Uterus (tissue), 4 donors: Measurements from ENCODE around the gene PODN. TPM values are rescaled to one million over a fixed set of nuclear protein-coding genes. Genes with fewer than 3 reads are reported as not detected.

Experiments
- DNase-seq, 2 donors: peaks; one replicate each; pipeline ENCODE4 v3.0.0-alpha.2; 2019 to 2020
- H3K27ac ChIP-seq, 2 donors: fragments of 200-600 bp; sonication (generic); 1 replicate in 1 of 2; 2 replicates in 1 of 2; pipeline ENCODE4 v1.5.1; 2016 to 2018
- H3K27me3 ChIP-seq, 2 donors: fragments of 200-600 bp; sonication (generic); one replicate each; pipeline ENCODE4 v1.5.1; 2018 to 2019; ENCODE audit warnings: control low read depth in 1 of 2
- H3K36me3 ChIP-seq, 2 donors: fragments of 200-600 bp; sonication (generic); one replicate each; pipeline ENCODE4 v1.5.1; 2019; ENCODE audit warnings: control low read depth in 1 of 2
- H3K4me1 ChIP-seq, 2 donors: fragments of 200-600 bp; sonication (generic); one replicate each; pipeline ENCODE4 v1.5.1; 2018 to 2019; ENCODE audit warnings: control low read depth in 1 of 2
- H3K4me3 ChIP-seq, 2 donors: fragments of 200-600 bp; sonication (generic); 1 replicate in 1 of 2; 2 replicates in 1 of 2; pipeline ENCODE4 v1.5.1; 2018 to 2019; ENCODE audit warnings: mild to moderate bottlenecking in 1 of 2
- H3K9me3 ChIP-seq, 2 donors: fragments of 200-600 bp; sonication (generic); one replicate each; pipeline ENCODE4 v1.5.1; 2019; ENCODE audit warnings: control low read depth in 1 of 2
- POLR2A ChIP-seq, 2 donors: fragments of 450-650 bp; IDR thresholded peaks; one replicate each; pipeline ENCODE4 v1.6.1; 2016; ENCODE audit warnings: antibody characterized with exemption in 2 of 2, mild to moderate bottlenecking in 1 of 2, moderate library complexity in 1 of 2
- intact Hi-C: fragments of 100-400 bp; cut with DNase I; formaldehyde crosslinking; loops from one replicate; pipeline ENCODE4 v1.15.1; 2023; ENCODE audit warnings: low total_unique reads
- total RNA-seq, 4 donors: library from RNA; depleted of rRNA in 3 of 4; stranded (reverse); fragments of >200 nt in 3 of 4; gene quantifications; one replicate each; pipeline versions ENCODE4 v1.1.0 to v1.2.4, GENCODE V29; 2014 to 2023
- TF ChIP-seq, protein P1 (sequence below), 4 experiments: fragments of 200-600 bp in 2 of 4; fragments of 450-650 bp in 2 of 4; sonication (generic) in 2 of 4; IDR thresholded peaks; one replicate each; pipeline ENCODE4 v1.5.1; 2016 to 2019; ENCODE audit warnings: antibody characterized with exemption in 4 of 4, mild to moderate bottlenecking in 2 of 4, moderate library complexity in 1 of 4
- donor health status: DM: yes; HTN: yes; CAD: no.

Gene PODN
- total RNA-seq, 4 donors from 2014 or later, result 20.9 to 100 (median 71.8) TPM

DNA sequence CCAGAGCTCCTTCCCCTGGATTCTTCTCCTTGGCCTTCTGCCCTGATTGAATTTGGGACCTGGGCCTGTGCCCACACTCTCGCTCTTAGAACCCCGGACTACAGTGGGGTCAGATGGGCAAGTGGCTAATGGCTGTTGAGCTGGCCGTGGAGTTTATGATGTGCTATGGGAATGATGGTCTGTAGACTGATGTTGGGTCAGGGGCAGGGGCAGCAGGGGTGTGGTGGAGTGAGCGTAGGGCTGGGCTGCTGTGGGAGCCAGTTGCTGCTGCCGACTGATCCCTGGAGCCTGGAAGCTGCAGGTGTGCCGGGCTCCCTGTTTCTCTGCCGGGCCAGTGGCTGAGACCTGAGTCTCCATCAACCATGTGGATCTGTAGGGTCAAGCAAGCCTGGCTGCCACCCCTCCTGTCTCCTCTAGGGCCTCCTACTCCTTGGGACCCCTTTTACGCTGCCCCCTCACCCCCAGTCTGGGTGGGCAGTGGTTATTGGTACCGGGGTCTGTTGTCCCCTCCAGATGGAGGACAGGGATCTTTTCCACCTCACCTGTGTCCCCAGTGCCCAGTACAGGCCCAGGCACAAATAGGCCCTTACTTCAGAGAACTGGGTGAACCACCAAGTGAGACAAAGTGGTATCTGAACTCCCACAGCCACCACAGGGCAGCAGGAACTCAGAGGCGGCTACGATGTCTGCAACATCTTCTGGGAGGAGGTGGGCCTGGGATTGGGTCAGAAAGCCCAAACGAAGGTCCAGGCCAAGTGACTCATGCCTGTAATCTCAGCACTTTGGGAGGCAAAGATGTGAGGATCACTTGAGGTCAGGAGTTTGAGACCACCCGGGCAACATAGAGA is 5.1 kb downstream of the PODN start:
- Histone ChIP-seq H3K36me3 (no peaks in the 10 kb centered on the region), H3K9me3 (no peaks in the 10 kb centered on the region), H3K4me3 (no peak overlapping the region), H3K27me3 (no peaks in the 10 kb centered on the region), H3K27ac (peak overlapping the region in 1 of 2 donors; percentile 58), H3K4me1 (peaks cover 0 to 2% of the 10 kb centered on the region in 2 donors)
- no peak for TF ChIP-seq POLR2A (IDR thresholded peaks at IDR 0.05)
- TF ChIP-seq, protein P1, sequence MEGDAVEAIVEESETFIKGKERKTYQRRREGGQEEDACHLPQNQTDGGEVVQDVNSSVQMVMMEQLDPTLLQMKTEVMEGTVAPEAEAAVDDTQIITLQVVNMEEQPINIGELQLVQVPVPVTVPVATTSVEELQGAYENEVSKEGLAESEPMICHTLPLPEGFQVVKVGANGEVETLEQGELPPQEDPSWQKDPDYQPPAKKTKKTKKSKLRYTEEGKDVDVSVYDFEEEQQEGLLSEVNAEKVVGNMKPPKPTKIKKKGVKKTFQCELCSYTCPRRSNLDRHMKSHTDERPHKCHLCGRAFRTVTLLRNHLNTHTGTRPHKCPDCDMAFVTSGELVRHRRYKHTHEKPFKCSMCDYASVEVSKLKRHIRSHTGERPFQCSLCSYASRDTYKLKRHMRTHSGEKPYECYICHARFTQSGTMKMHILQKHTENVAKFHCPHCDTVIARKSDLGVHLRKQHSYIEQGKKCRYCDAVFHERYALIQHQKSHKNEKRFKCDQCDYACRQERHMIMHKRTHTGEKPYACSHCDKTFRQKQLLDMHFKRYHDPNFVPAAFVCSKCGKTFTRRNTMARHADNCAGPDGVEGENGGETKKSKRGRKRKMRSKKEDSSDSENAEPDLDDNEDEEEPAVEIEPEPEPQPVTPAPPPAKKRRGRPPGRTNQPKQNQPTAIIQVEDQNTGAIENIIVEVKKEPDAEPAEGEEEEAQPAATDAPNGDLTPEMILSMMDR (IDR thresholded peaks at IDR 0.05), result no peak
- peak; percentile 20 to 25 for DNase-seq
- intact Hi-C loops, result loop anchor here (10.0 kb wide), 1 partner anchor 118 kb away; no protein-coding TSS in a partner anchor

DNA sequence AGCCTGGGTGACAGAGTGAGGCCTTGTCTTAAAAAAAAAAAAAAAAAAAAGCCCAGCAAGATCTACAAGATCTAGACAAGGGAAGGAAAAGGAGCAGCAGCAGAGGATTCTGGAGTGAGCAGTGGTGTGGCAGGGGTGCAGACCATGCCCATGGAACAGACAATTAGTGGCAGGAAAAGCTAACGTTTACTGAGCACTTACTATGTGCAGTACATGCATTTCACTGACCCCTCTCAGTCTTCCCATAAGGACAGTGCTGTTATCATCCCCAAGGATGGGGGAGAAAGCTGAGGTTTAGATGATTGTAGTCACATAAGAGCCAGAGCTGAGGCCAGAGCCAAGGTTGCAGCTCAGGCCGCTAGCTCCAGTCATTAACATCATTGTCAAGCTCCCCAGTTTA is 5.9 kb downstream of the PODN start:
- TF ChIP-seq, protein P1 (IDR thresholded peaks at IDR 0.05), result no peak
- TF ChIP-seq POLR2A (IDR thresholded peaks at IDR 0.05), result no peak

DNA sequence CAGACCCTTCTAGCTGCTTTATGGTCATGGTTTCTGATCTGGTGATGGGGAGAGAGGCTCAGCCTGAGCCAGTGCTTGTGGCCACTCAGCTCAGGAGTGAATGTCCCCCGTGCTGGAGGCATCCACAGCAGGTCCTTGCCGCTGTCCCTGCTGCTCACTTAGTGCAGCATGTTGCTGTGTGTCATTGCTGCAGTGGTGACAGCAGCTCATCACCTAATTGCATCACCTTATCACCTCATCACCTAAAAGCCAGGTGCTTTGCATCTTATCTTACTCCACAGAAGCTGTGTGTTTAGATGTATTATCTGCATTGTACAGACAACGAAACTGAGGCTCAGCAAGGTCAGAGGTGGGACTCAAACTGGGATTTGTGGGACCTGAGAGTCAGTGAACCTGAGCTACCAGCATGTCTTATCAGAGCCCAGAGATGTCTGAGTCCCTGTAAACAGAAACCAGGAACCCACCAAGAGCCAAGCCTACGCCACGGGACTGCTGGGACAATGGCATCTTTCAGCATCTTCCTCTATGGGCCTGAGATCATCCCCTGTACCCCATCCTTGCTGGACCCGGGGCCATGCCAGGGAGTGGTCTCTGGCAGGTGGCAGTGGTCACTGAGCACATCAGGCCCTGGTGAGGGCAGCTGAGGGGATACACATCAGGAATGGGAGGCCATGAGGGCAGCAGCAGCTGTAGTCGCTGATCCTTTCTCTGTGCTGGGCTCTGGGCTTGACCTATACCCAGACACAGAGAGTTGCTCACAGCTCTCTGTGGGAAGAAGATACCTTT is 6.5 kb downstream of the PODN start:
- TF ChIP-seq, protein P1 (IDR thresholded peaks at IDR 0.05), result no peak
- TF ChIP-seq POLR2A (IDR thresholded peaks at IDR 0.05), result no peak
- Histone ChIP-seq H3K9me3 (no peaks in the 10 kb centered on the region), H3K27me3 (no peaks in the 10 kb centered on the region), H3K4me3 (no peak overlapping the region), H3K4me1 (peaks cover 0 to 2% of the 10 kb centered on the region in 2 donors), H3K27ac (no peak overlapping the region), H3K36me3 (no peaks in the 10 kb centered on the region)
- intact Hi-C loops, result loop anchor here (10.0 kb wide), 1 partner anchor 116 kb away; no protein-coding TSS in a partner anchor
- DNase-seq, result no peak

More for the DNA sequence above, 5.9 kb downstream of the PODN start:
- Histone ChIP-seq H3K36me3 (no peaks in the 10 kb centered on the region), H3K27ac (no peak overlapping the region), H3K4me1 (peaks cover 0 to 2% of the 10 kb centered on the region in 2 donors), H3K27me3 (no peaks in the 10 kb centered on the region), H3K9me3 (no peaks in the 10 kb centered on the region), H3K4me3 (no peak overlapping the region)
- DNase-seq, result no peak
- intact Hi-C loops, result loop anchor here (10.0 kb wide), 1 partner anchor 117 kb away; no protein-coding TSS in a partner anchor

DNA sequence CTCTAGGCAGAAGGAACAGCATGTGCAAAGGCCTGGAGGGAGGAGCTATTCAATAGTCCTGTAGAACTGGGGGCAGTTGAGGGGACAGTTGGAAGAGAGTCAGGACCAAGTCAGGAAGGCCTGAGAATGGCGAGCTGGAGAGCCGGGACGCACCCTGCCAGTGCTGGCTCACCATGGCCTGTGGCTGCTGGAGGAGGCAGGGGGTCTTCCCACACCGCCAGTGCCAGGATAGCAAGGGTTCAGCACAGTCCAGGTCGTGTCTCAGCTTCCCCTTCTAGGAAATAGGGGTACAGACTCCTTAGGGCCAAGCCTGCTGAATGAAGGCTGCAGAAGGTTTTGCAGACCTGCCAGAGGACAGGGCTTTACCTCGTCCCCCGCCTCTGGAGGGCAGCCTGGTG is 7.3 kb downstream of the PODN start:
- TF ChIP-seq, protein P1 (IDR thresholded peaks at IDR 0.05), result no peak
- no peak for TF ChIP-seq POLR2A (IDR thresholded peaks at IDR 0.05)
- DNase-seq, result peak in 1 of 2 donors; percentile 12
- no peaks in the 10 kb centered on the region for H3K27me3 ChIP-seq
- no peak overlapping the region for H3K4me3 ChIP-seq
- H3K4me1 ChIP-seq, result peaks cover 0 to 2% of the 10 kb centered on the region in 2 donors
- no peaks in the 10 kb centered on the region for H3K9me3 ChIP-seq
- H3K36me3 ChIP-seq, result no peaks in the 10 kb centered on the region
- no peak overlapping the region for H3K27ac ChIP-seq
- intact Hi-C loops, result loop anchor here (10.0 kb wide), 1 partner anchor 116 kb away; no protein-coding TSS in a partner anchor
